ENCODE results near the gene CLK2.

CLK2 gene

GRCh38 chr1:155273343-155274245 is at the start of gene CLK2:
Gene CLK2 (minus strand): TSS chr1:155273504. CDS start chr1:155270977, 2,527 bp downstream.
- peak; percentile 96 for DNase-seq

GRCh38 chr1:155322571-155322952 is 49.3 kb upstream of the CLK2 start:
- no peak for DNase-seq

- DNase-seq = no peak
Observed at GRCh38 chr1:155321639-155322503, 48.6 kb upstream of the CLK2 start.

- peak; percentile 53 for DNase-seq
Observed at GRCh38 chr1:155320661-155321617, 47.6 kb upstream of the CLK2 start, which contains the start of gene RUSC1. Gene RUSC1 (plus strand): TSS chr1:155320894. CDS start chr1:155321774, 880 bp downstream.

- DNase-seq = peak; percentile 38
Observed at GRCh38 chr1:155320252-155320651, 46.9 kb upstream of the CLK2 start.

- DNase-seq = no peak
Observed at GRCh38 chr1:155319536-155319935, 46.2 kb upstream of the CLK2 start.

GRCh38 chr1:155318082-155318481 is 44.8 kb upstream of the CLK2 start:
- DNase-seq = no peak

- no peak for DNase-seq
Observed at GRCh38 chr1:155316922-155317321, 43.6 kb upstream of the CLK2 start.

- DNase-seq = no peak
Observed at GRCh38 chr1:155313261-155313660, 40.0 kb upstream of the CLK2 start.

GRCh38 chr1:155309423-155310021 is 36.2 kb upstream of the CLK2 start:
- DNase-seq = no peak

GRCh38 chr1:155308493-155309422 is 35.5 kb upstream of the CLK2 start, which contains the start of gene FDPS:
Gene FDPS (plus strand): TSS chr1:155308866. CDS start chr1:155309790, 924 bp downstream.
- DNase-seq = peak; percentile 99

GRCh38 chr1:155307247-155307740 is 34.0 kb upstream of the CLK2 start:
- peak; percentile 69 for DNase-seq

- no peak for DNase-seq
Observed at GRCh38 chr1:155305881-155306391, 32.6 kb upstream of the CLK2 start.

GRCh38 chr1:155304558-155305063 is 31.3 kb upstream of the CLK2 start:
- no peak for DNase-seq

- no peak for DNase-seq
Observed at GRCh38 chr1:155301342-155301841, 28.1 kb upstream of the CLK2 start, which contains the start of gene PKLR. Gene PKLR (minus strand): TSS chr1:155301438. CDS start chr1:155301395, 43 bp downstream.

GRCh38 chr1:155300553-155301329 is 27.4 kb upstream of the CLK2 start:
- no peak for DNase-seq

GRCh38 chr1:155300024-155300423 is 26.7 kb upstream of the CLK2 start:
- DNase-seq = no peak

- DNase-seq = no peak
Observed at GRCh38 chr1:155297384-155297783, 24.1 kb upstream of the CLK2 start.

- DNase-seq = no peak
Observed at GRCh38 chr1:155296661-155297060, 23.4 kb upstream of the CLK2 start.

Measured in MV-4-11 (cell line).